ENCODE results near the gene KLHL6.
A peak's percentile ranks its signal among the peaks of the same experiment; 100 is the strongest.

The KLHL6 gene

DNA sequence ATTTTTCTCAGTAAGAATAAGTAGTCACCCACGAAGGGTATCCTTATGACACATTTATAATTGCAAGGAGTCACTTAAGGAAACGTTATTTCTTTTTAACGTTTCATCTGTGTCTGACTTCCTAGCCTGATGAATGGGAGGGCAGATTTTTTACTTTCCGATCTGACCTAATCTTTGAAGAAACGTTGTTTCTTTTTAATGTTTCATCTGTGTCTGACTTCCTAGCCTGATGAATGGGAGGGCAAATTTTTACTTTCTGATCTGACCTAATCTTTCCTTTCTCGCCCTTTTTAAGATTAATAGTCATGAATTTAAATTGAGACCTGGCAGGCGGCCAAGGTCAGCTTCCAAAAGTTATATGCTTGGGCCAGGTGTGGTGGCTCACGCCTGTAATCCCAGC lies 3.0 kb upstream of the KLHL6 start:
- Histone ChIP-seq H3K9ac (ENCODE audit: low read length) (no peak overlapping the region), H3K27ac (ENCODE audit: low read depth, low read length) (no peak overlapping the region), H3K9me3 (ENCODE audit: insufficient read depth, low read length) (no peaks in the 10 kb centered on the region), H2AFZ (ENCODE audit: low read depth, low read length, severe bottlenecking) (peak overlapping the region; percentile 13), H4K20me1 (ENCODE audit: low read depth, low read length) (no peaks in the 10 kb centered on the region), H3K27me3 (ENCODE audit: low read length) (no peaks in the 10 kb centered on the region), H3K4me3 (ENCODE audit: insufficient read depth, low read length, poor library complexity, severe bottlenecking) (no peak overlapping the region), H3K9me2 (replicated peaks; ENCODE audit: insufficient read depth, low read length) (no peaks in the 10 kb centered on the region), H3K36me3 (ENCODE audit: low read length) (no peaks in the 10 kb centered on the region), H3F3A (ENCODE audit: insufficient read depth) (peaks cover 21% of the 10 kb centered on the region), H3K4me2 (ENCODE audit: low read depth, low read length, poor library complexity, severe bottlenecking) (no peak overlapping the region), H3K79me2 (ENCODE audit: insufficient read depth, low read length) (peaks cover 25% of the 10 kb centered on the region)
- TF ChIP-seq, protein P1, sequence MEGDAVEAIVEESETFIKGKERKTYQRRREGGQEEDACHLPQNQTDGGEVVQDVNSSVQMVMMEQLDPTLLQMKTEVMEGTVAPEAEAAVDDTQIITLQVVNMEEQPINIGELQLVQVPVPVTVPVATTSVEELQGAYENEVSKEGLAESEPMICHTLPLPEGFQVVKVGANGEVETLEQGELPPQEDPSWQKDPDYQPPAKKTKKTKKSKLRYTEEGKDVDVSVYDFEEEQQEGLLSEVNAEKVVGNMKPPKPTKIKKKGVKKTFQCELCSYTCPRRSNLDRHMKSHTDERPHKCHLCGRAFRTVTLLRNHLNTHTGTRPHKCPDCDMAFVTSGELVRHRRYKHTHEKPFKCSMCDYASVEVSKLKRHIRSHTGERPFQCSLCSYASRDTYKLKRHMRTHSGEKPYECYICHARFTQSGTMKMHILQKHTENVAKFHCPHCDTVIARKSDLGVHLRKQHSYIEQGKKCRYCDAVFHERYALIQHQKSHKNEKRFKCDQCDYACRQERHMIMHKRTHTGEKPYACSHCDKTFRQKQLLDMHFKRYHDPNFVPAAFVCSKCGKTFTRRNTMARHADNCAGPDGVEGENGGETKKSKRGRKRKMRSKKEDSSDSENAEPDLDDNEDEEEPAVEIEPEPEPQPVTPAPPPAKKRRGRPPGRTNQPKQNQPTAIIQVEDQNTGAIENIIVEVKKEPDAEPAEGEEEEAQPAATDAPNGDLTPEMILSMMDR (IDR thresholded peaks at IDR 0.05; ENCODE audit: insufficient read depth, low read length, poor library complexity, severe bottlenecking): no peak
- TF ChIP-seq EZH2phosphoT487 (conservative IDR thresholded peaks at IDR 0.05; ENCODE audit: low read length): no peak

DNA sequence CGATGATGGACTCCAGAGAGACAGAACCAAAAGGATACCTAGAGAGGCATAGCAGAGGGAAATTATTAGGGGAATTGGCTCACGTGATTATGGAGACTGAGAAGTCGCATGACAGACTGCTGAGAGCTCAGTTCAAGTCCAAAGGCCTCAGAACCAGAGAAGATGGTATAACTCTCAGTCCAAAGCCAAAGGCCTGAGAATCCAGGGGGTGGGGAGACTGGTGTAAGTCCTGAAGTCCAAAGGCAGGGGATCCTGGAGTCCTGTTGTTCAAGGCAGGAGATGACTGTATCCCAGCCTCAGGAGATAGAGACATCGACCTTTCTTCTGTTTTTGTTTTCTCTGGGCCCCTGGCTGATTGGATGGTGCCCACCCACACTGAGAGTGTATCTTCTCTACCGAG lies 1.2 kb upstream of the KLHL6 start:
- TF ChIP-seq, protein P1 (IDR thresholded peaks at IDR 0.05; ENCODE audit: insufficient read depth, low read length, poor library complexity, severe bottlenecking): no peak
- TF ChIP-seq EZH2phosphoT487 (conservative IDR thresholded peaks at IDR 0.05; ENCODE audit: low read length): no peak
- Histone ChIP-seq H3K4me2 (ENCODE audit: low read depth, low read length, poor library complexity, severe bottlenecking) (peak overlapping the region; percentile 76), H3K27me3 (ENCODE audit: low read length) (no peaks in the 10 kb centered on the region), H3K27ac (ENCODE audit: low read depth, low read length) (peak overlapping the region; percentile 98; the same call in 1 of the 2 replicates), H3K79me2 (ENCODE audit: insufficient read depth, low read length) (peaks cover 38% of the 10 kb centered on the region), H3K4me3 (ENCODE audit: insufficient read depth, low read length, poor library complexity, severe bottlenecking) (no peak overlapping the region), H4K20me1 (ENCODE audit: low read depth, low read length) (no peaks in the 10 kb centered on the region), H3K9me3 (ENCODE audit: insufficient read depth, low read length) (no peaks in the 10 kb centered on the region), H3K9ac (ENCODE audit: low read length) (no peak overlapping the region), H3F3A (ENCODE audit: insufficient read depth) (peaks cover 36% of the 10 kb centered on the region), H3K36me3 (ENCODE audit: low read length) (no peaks in the 10 kb centered on the region), H3K9me2 (replicated peaks; ENCODE audit: insufficient read depth, low read length) (no peaks in the 10 kb centered on the region), H2AFZ (ENCODE audit: low read depth, low read length, severe bottlenecking) (no peak overlapping the region)

DNA sequence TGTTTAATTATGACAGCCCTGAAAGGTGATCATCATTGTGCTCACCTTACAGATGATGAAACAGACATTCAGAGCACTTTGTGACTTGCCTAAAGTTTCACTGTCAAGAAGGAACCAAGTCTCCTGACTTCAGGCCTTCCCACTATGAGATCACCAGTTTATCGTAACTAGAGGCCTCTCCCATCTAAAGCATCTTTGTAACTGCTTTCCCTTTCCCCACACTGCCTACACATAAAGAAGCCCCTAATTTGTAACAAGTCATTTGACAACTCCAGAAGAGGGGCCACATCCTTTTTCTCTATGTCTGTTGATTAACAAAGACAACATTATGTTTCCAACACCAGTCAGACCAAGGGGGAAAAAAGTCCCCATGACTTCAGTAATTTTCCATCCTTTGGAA lies 1.1 kb downstream of the KLHL6 start:
- Histone ChIP-seq H2AFZ (ENCODE audit: low read depth, low read length, severe bottlenecking) (no peak overlapping the region), H3K27ac (ENCODE audit: low read depth, low read length) (peak overlapping the region; percentile 98), H3K9ac (ENCODE audit: low read length) (peak overlapping the region; percentile 95), H3K79me2 (ENCODE audit: insufficient read depth, low read length) (peaks cover 61% of the 10 kb centered on the region), H3K9me3 (ENCODE audit: insufficient read depth, low read length) (no peaks in the 10 kb centered on the region), H3K36me3 (ENCODE audit: low read length) (peaks cover 7% of the 10 kb centered on the region), H3K27me3 (ENCODE audit: low read length) (no peaks in the 10 kb centered on the region), H4K20me1 (ENCODE audit: low read depth, low read length) (no peaks in the 10 kb centered on the region), H3K9me2 (replicated peaks; ENCODE audit: insufficient read depth, low read length) (no peaks in the 10 kb centered on the region), H3K4me3 (ENCODE audit: insufficient read depth, low read length, poor library complexity, severe bottlenecking) (peak overlapping the region; percentile 99), H3K4me2 (ENCODE audit: low read depth, low read length, poor library complexity, severe bottlenecking) (peak overlapping the region; percentile 76), H3F3A (ENCODE audit: insufficient read depth) (peaks cover 44% of the 10 kb centered on the region)
- TF ChIP-seq EZH2phosphoT487 (conservative IDR thresholded peaks at IDR 0.05; ENCODE audit: low read length): no peak
- TF ChIP-seq, protein P1 (IDR thresholded peaks at IDR 0.05; ENCODE audit: insufficient read depth, low read length, poor library complexity, severe bottlenecking): no peak

All from SU-DHL-6 (cell line).